HK-2 (cell line): ENCODE data around the gene MC2R.
"Not testable (repeated sequence)": the region's sequence is repeated elsewhere in the genome, so short reads cannot be mapped to it uniquely, and the experiment has no call there.

Source experiments
- DNase-seq: peaks from one replicate; pipeline ENCODE4 v3.0.0-alpha.2; 2018; ENCODE audit not compliant: unreplicated experiment

The MC2R gene

GRCh38 chr18:13893418-13893760 lies 21.9 kb downstream of the MC2R start:
- no peak for DNase-seq

GRCh38 chr18:13892098-13892497 lies 23.2 kb downstream of the MC2R start:
- no peak for DNase-seq

DNA sequence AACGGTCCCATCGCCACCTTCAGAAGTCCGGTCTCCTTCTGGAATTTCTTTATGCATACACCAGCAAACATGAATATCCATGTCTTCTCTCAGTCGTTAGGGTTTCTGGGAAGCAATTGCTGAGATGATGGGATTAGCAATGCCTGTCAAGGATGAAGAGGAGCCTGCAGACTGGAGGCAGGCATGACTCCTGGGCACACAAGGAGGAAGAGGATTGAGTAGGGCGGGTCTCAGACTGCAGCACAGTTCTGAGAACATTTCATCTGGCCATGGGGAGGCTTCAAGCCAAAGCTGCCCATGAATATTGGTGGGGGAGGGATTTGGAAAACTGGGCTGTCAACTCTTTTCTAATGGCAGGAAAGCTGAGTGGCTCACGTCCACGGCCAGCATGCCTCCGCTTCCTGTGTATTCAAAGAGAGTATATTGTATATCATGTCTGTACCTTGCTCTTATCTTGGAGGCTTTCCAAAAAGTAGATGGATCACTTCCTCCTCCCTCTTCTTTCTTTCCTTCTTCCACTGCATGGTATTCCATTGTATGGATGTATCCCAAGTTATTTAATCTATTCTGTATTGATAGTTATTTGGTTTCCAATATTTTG lies 24.5 kb downstream of the MC2R start:
- DNase-seq, result no peak

- no peak for DNase-seq
These were observed 25.7 kb downstream of the MC2R start for GRCh38 chr18:13889671-13890070.

DNA sequence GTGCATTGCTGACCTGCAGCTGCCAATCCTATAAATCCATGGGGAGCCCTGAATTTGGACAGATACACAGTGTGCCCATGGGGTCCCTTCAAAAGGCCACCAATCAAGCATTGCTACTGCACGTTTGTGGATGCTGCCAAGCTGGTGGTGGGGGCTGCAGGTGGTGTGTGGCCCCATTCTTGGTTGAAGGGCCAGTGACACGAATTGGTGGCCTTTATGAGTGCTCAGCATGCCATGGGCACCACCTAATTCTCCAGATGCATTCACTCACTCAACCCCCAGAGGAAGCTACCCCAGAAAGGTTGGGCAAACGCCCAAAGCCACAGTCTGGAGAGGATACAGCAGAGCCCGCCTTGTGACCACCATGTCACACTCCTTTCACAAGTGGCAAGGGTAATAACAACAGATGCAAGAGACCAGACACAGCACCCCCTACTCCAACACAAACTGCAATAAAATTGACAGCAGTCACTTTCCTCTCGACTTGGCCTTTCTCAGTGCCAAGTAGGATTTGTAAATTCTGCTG lies 27.1 kb downstream of the MC2R start:
- no peak for DNase-seq

GRCh38 chr18:13885009-13885408 lies 30.3 kb downstream of the MC2R start:
- DNase-seq, result no peak

DNA sequence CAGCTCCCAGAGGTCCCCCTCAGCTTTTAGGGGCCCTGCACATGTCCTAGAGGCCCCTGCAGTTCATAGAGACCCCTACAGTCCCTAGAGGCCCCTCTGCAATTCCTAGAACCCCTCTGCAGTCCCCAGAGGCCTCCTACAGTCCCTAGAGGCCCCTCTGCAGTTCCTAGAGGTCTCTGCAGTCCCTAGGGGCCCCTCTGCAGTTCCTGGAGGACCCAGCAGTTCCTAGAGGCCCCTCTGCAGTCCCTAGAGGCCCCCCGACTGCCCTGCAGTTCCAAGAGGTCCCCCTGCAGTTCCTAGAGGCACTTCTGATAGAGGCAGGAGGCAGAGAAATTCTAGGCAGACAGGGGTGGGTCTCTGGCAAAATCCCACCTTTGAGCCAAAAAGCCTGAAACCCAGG lies 35.4 kb downstream of the MC2R start:
- no peak for DNase-seq

GRCh38 chr18:13879492-13879891 lies 35.8 kb downstream of the MC2R start:
- no peak for DNase-seq

DNA sequence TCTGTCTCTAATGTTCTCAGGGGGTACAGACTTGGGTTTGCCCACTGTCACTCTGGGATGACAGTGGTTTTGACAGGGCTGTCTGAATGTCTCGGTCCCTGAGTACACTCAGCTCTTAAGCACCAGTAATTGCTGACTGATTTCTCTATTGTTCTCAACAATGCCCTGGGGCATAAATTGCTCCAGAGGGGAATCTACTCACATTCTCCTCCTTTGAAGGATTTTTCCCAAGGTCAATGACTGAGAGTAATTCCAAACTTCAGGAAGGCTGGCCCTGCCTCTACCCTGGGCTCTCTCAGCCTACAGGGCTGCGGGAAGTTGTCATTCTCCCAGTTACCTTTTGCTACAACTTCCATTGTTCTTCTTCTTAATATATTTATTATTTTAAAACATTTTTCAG lies 36.5 kb downstream of the MC2R start:
- DNase-seq, result no peak

DNA sequence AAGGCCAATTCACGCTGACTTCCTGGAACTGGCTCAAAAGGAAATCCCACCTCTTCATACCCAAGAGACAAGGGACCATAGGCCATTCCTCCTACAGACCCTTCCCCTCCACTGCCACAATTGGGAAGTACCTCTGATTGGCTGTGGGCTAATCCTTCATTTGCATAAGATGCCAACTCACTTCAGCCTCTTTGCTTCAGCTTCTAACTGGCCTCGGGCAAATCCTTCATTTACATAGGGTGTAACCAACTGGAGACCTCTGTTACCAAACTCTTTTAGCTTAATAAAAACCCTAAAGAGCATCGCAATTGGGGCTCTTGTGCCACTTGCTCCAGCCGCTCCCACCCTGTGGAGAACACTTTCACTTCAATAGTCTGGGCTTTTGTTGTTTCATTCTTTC lies 38.2 kb downstream of the MC2R start:
- DNase-seq, result no peak

DNA sequence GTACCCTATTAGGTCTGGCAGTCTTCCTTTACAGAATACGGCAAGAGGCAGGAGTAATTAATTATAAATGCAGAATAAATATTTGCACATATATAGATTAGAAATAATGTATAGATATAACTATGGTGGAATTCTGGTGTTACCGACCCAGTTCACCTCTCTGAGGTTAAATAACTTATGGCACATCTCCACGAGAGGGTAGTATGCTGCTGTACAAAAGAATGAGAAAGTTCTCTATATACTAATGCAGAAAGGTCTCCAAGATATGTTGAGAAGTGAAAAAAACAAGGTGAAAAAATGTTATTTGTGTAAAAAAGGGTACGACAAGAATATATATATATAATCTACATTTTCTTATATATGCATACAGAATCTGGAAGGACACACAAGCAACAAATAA lies 40.8 kb downstream of the MC2R start:
- DNase-seq, result no peak

DNA sequence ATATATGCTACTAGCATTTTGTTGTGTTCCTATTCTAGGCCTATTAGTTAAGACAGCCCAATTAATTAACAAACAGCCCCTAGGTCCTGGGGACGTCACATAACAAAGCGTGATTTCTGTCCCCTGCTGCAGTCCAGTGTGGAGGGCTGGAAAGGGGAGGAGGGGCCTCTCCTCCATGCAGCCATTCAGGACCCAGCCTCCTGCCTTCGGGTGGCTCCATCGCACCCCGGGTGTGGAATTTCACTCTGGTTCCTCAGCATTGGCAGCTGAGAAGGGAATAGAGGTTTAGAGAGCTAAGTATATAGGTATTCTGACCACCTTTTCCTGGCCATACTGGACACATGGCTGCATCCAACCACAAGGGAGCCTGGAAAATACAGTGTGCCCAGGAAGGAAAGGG lies 42.4 kb downstream of the MC2R start:
- no peak for DNase-seq

- DNase-seq, result no peak
These were observed 43.0 kb downstream of the MC2R start for GRCh38 chr18:13872373-13872772.

- no peak for DNase-seq
These were observed 43.6 kb downstream of the MC2R start for GRCh38 chr18:13871701-13872100.

DNA sequence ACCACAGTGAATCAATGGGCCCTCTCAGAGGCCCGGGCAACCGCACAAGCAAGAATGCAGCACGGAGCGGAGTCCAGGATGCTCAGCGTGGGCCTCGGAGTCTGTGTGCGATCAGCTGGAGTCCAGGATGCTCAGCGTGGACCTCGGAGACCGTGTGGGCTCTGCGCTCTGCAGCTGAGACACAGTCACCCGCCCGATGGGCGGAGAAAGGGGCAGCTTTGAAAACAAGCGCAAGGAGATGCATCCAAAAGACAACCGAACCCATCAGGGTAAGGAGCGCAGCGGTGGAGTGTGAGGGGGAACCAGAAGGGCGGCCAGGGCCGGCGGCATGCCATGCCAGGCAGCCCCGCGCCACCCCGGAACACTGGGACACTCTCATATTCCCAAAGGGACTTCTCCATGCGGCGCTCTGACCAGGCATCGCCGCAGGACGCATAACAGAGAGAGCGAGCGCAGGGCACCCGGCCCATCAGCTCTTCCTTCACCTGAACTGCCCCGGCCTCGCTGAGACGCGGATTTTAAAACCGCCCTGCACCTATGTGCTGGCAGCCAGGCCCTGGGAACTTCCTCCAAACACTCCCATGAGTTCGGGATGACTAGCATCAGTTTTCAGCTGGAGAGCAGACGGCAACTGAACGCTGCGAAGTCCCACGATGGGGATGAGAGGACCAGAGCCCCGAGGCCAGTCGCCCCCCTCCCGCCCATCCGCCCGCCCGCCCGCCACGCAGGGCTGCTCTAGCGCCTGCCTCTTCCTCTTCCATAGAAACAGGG lies 46.6 kb downstream of the MC2R start:
- no peak for DNase-seq

GRCh38 chr18:13862898-13863297 lies 52.4 kb downstream of the MC2R start:
- not testable (repeated sequence) for DNase-seq

DNA sequence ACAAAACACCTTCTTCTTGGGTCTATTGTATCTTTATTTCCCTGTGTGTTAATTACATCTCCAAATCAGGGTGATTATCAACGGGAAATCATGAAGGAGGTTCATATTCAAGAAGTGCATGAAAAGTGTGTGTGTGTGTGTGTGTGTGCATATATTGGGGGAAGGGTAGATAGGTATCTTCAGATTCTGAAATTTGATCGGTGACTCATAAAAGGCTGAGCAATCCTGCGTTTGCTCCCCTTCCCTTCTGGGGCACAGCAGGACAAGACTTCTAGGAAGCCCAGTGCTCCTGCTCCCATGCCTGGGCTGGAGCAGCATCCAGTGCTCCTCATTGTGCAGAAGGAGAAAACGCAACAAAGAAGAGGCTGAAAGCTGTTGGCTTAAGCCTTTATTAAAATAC lies 65.5 kb downstream of the MC2R start:
- DNase-seq, result no peak

GRCh38 chr18:13836559-13836958 lies 78.8 kb downstream of the MC2R start:
- DNase-seq, result no peak

DNA sequence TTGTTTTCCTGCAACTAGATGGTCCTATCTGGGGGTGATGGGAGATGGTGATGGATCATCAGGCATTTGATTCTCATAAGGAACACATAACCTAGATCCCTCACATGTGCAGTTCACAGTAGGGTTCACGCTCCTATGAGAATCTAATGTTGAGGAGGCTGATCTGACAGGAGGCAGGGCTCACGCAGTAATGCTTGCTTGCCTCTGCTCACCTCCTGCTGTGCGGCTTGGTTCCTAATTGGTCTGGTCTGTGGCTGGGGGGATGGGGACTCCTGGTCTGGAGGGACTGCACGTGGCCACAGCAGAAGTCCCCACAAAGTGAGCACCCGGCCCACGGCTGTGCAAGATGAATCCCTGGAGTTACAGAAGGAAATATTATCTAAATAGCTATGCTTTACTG lies 80.1 kb downstream of the MC2R start:
- DNase-seq, result no peak

DNA sequence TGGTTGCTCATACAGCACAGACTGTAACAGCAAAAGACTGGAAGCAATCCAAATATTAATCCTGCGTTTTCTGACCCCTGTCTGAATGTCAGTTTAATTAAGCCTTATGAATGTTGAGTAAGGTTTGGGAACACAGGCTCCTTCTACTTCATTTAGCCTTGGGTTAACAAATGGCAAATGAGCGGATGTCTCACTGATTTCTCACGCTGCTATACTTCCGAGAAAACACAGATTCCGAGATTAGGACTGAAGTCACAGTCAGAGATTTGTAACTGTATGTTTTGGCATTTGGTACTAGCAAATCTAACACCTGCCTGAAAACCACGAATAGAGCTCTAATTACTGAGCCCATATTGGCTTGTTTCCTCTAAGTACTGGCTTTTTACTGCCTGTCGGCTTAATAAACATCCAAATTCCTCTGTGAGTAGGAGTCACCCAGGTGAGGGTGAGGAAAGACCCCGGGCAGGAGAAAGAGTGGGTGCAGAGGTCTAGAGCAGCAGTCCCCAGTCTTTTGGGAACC lies 80.8 kb downstream of the MC2R start:
- DNase-seq, result no peak
